A673 (cell line): ENCODE measurements around the gene MGMT. TPM values are rescaled to one million over a fixed set of nuclear protein-coding genes. Genes with fewer than 3 reads are reported as not detected.

ENCODE experiments used
- BruUV-seq: library from RNA; stranded (reverse); fragments of 400-500 nt; replicated peaks from 2 replicates; lab custom pipeline; 2021; lab: Mats Ljungman, UMichigan
- CTCF ChIA-PET: fragments of 300-600 bp; sonication (Branson Sonifier 250); formaldehyde crosslinking; loops from one replicate; lab custom pipeline; 2022; ENCODE audit warnings: antibody characterized with exemption; lab: Charles Lee
- POLR2A ChIA-PET: fragments of 300-600 bp; sonication (Branson Sonifier 250); formaldehyde crosslinking; loops from one replicate; lab custom pipeline; 2022; ENCODE audit warnings: antibody characterized with exemption; ENCODE audit not compliant: low non-redundant PET; lab: Charles Lee
- DNase-seq: peaks from one replicate; pipeline ENCODE4 v3.0.0-alpha.2; 2015; ENCODE audit warnings: low spot score
- H3K27ac ChIP-seq: fragments of 200-600 bp; sonication (generic); 2 replicates; pipeline ENCODE4 v1.5.1; 2016; ENCODE audit warnings: mixed run types, low read depth, mild to moderate bottlenecking, mixed read lengths, antibody characterized with exemption, low read length; ENCODE audit not compliant: poor library complexity, severe bottlenecking
- H3K27me3 ChIP-seq: fragments of 200-600 bp; sonication (generic); replicated peaks from 2 replicates; pipeline ENCODE4 v1.6.1; 2017; ENCODE audit warnings: mixed run types, low read depth, mild to moderate bottlenecking, mixed read lengths, antibody characterized with exemption, low read length; ENCODE audit not compliant: insufficient read depth, poor library complexity
- H3K36me3 ChIP-seq: fragments of 200-600 bp; sonication (generic); 2 replicates; pipeline ENCODE4 v1.6.1; 2016; ENCODE audit warnings: mixed run types, mild to moderate bottlenecking, mixed read lengths, antibody characterized with exemption, low read length; ENCODE audit not compliant: insufficient read depth, poor library complexity, severe bottlenecking
- H3K4me1 ChIP-seq: fragments of 200-600 bp; sonication (generic); 2 replicates; pipeline ENCODE4 v1.6.1; 2017; ENCODE audit warnings: mixed run types, mild to moderate bottlenecking, mixed read lengths, antibody characterized with exemption, low read length; ENCODE audit not compliant: insufficient read depth, poor library complexity, severe bottlenecking
- H3K4me3 ChIP-seq: fragments of 200-600 bp; sonication (generic); 2 replicates; pipeline ENCODE4 v1.5.1; 2016; ENCODE audit warnings: low read depth, mixed run types, mild to moderate bottlenecking, mixed read lengths, low read length; ENCODE audit not compliant: poor library complexity, severe bottlenecking
- H3K9me3 ChIP-seq: fragments of 200-600 bp; sonication (generic); 2 replicates; pipeline ENCODE4 v1.6.1; 2016; ENCODE audit warnings: mixed run types, low read depth, mild to moderate bottlenecking, mixed read lengths, antibody characterized with exemption, low read length; ENCODE audit not compliant: poor library complexity, severe bottlenecking
- CTCF ChIP-seq: fragments of 300-800, 200-600 bp; sonication (generic); conservative IDR thresholded peaks from 2 replicates; pipeline ENCODE4 v1.5.1; 2017; ENCODE audit warnings: low read depth, mild to moderate bottlenecking, antibody characterized with exemption, low read length, moderate library complexity, mixed read lengths
- EZH2 ChIP-seq: fragments of 200-600 bp; sonication (generic); IDR thresholded peaks from 2 replicates; pipeline ENCODE4 v1.6.1; 2017; ENCODE audit warnings: borderline replicate concordance, low read depth, mild to moderate bottlenecking, mixed read lengths, antibody characterized with exemption, low read length; ENCODE audit not compliant: poor library complexity, severe bottlenecking
- intact Hi-C: fragments of 100-400 bp; cut with micrococcal nuclease; formaldehyde crosslinking; loops from one replicate; pipeline ENCODE4 v1.10.0; 2022; ENCODE audit not compliant: unreplicated experiment
- total RNA-seq: library from RNA; stranded (reverse); gene quantifications from 2 replicates; pipeline ENCODE4 v1.2.3, GENCODE V29; 2021

MGMT gene
- total RNA-seq, 1 experiment from 2014 or later: 19.5 TPM

DNA sequence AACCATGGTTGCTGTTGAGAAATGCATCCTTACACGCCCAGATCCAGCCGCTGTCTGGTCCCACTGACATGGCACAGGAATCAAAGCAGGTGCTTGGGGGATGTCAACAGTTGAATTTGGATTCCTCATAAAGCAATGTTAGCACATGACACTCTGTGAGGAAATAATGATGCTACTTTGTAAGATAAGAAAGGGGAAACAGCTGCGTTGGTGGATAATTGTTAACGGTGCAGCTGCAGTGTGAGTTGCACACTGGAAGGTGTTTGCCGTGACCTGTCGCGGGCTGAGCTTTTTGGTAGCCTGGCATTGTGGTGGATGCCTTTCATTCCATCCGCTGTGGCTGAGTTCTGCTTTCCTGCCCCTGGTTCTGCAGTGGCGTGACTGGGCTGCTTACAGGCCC lies 113.9 kb downstream of the MGMT start:
- CTCF ChIA-PET: no interaction called here
- BruUV-seq: no TSS peak
- H3K27ac ChIP-seq: no peak overlapping the region
- H3K36me3 ChIP-seq: no peaks in the 10 kb centered on the region
- intact Hi-C loops: no loop called here
- no peak for DNase-seq
- H3K9me3 ChIP-seq: peaks cover under 1% of the 10 kb centered on the region
- TF ChIP-seq EZH2 (no peak), CTCF (no peak)
- H3K27me3 ChIP-seq: no peaks in the 10 kb centered on the region
- POLR2A ChIA-PET: no interaction called here
- no peaks in the 10 kb centered on the region for H3K4me1 ChIP-seq
- no peak overlapping the region for H3K4me3 ChIP-seq

GRCh38 chr10:129581827-129582411 lies 114.9 kb downstream of the MGMT start:
- no peak overlapping the region for H3K4me3 ChIP-seq
- no TSS peak for BruUV-seq
- H3K27me3 ChIP-seq: no peaks in the 10 kb centered on the region
- no peak overlapping the region for H3K27ac ChIP-seq
- TF ChIP-seq EZH2 (no peak), CTCF (no peak)
- POLR2A ChIA-PET: no interaction called here
- no peaks in the 10 kb centered on the region for H3K36me3 ChIP-seq
- intact Hi-C loops: no loop called here
- peaks cover 11% of the 10 kb centered on the region for H3K9me3 ChIP-seq
- no peak for DNase-seq
- CTCF ChIA-PET: no interaction called here
- no peaks in the 10 kb centered on the region for H3K4me1 ChIP-seq

- intact Hi-C loops: no loop called here
- TF ChIP-seq CTCF (no peak), EZH2 (no peak)
- Histone ChIP-seq H3K4me1 (no peaks in the 10 kb centered on the region), H3K27me3 (no peaks in the 10 kb centered on the region), H3K36me3 (no peaks in the 10 kb centered on the region), H3K9me3 (peaks cover 24% of the 10 kb centered on the region), H3K27ac (no peak overlapping the region), H3K4me3 (no peak overlapping the region)
- ChIA-PET CTCF (no interaction called here), POLR2A (no interaction called here)
- no TSS peak for BruUV-seq
- no peak for DNase-seq
These were observed 116.8 kb downstream of the MGMT start for GRCh38 chr10:129583831-129584230.
